GM04503 (cell line): ENCODE measurements around the gene KLHL8.
"Not testable (repeated sequence)": the region's sequence is repeated elsewhere in the genome, so short reads cannot be mapped to it uniquely, and the experiment has no call there.

Experiments
- DNase-seq: peaks from one replicate; pipeline ENCODE4 v3.0.0-alpha.2; 2012; ENCODE audit warnings: low read depth

KLHL8 gene

GRCh38 chr4:87228262-87228860, 7.9 kb upstream of the KLHL8 start:
- no peak for DNase-seq

GRCh38 chr4:87227751-87228151, 7.3 kb upstream of the KLHL8 start:
- no peak for DNase-seq

GRCh38 chr4:87225936-87226335, 5.5 kb upstream of the KLHL8 start:
- no peak for DNase-seq

- no peak for DNase-seq
Measured at GRCh38 chr4:87224141-87224923, 3.9 kb upstream of the KLHL8 start.

GRCh38 chr4:87219632-87220093, 755 bp downstream of the KLHL8 start:
- DNase-seq, result no peak

GRCh38 chr4:87217235-87217763, 3.1 kb downstream of the KLHL8 start:
- DNase-seq, result not testable (repeated sequence)

- DNase-seq, result no peak
Measured at GRCh38 chr4:87216469-87216868, 3.9 kb downstream of the KLHL8 start.

GRCh38 chr4:87213421-87214075, 6.9 kb downstream of the KLHL8 start:
- DNase-seq, result no peak

GRCh38 chr4:87211249-87211952, 9.0 kb downstream of the KLHL8 start:
- DNase-seq, result no peak

- DNase-seq, result no peak
Measured at GRCh38 chr4:87209696-87210095, 10.7 kb downstream of the KLHL8 start.

GRCh38 chr4:87209182-87209581, 11.2 kb downstream of the KLHL8 start:
- no peak for DNase-seq

- DNase-seq, result no peak
Measured at GRCh38 chr4:87204559-87204958, 15.9 kb downstream of the KLHL8 start.

GRCh38 chr4:87196927-87197326, 23.5 kb downstream of the KLHL8 start:
- DNase-seq, result no peak

- no peak for DNase-seq
Measured at GRCh38 chr4:87196146-87196545, 24.3 kb downstream of the KLHL8 start.

GRCh38 chr4:87193958-87194675, 26.3 kb downstream of the KLHL8 start:
- DNase-seq, result no peak

- DNase-seq, result no peak
Measured at GRCh38 chr4:87192145-87192919, 28.1 kb downstream of the KLHL8 start.

- DNase-seq, result no peak
Measured at GRCh38 chr4:87188932-87189331, 31.5 kb downstream of the KLHL8 start.

- no peak for DNase-seq
Measured at GRCh38 chr4:87188048-87188447, 32.4 kb downstream of the KLHL8 start.

GRCh38 chr4:87185146-87185870, 35.1 kb downstream of the KLHL8 start:
- no peak for DNase-seq

GRCh38 chr4:87180767-87181166, 39.7 kb downstream of the KLHL8 start:
- no peak for DNase-seq
